SK-N-MC (cell line): Measurements from ENCODE around the gene NMBR.

Experiments used
- EZH2 ChIP-seq: fragments of 200-600 bp; sonication (generic); IDR thresholded peaks from one replicate; pipeline ENCODE4 v1.6.1; 2017; ENCODE audit warnings: antibody characterized with exemption
- POLR2AphosphoS5 ChIP-seq: IDR thresholded peaks from 2 replicates; pipeline ENCODE4 v1.6.1; 2012; ENCODE audit warnings: mild to moderate bottlenecking, low read depth, low read length, borderline replicate concordance

GRCh38 chr6:142130814-142131213 lies 16.1 kb downstream of the NMBR start:
- no peak for TF ChIP-seq EZH2
- no peak for TF ChIP-seq POLR2AphosphoS5
